ACHN (cell line): Measurements from ENCODE around the gene KRTAP5-8.
"Not testable (repeated sequence)": the region's sequence is repeated elsewhere in the genome, so short reads cannot be mapped to it uniquely, and the experiment has no call there.

Experiments used
- DNase-seq: peaks from one replicate; pipeline ENCODE4 v3.0.0-alpha.2; 2015
- in situ Hi-C: cut with HindIII; loops from 2 replicates; pipeline ENCODE4 v1.10.0; 2017; ENCODE audit warnings: low sequenced_read_pairs, low pct_ligation_motif_present, low pct_unique_long_range_greater_than_20kb

Gene KRTAP5-8

DNA sequence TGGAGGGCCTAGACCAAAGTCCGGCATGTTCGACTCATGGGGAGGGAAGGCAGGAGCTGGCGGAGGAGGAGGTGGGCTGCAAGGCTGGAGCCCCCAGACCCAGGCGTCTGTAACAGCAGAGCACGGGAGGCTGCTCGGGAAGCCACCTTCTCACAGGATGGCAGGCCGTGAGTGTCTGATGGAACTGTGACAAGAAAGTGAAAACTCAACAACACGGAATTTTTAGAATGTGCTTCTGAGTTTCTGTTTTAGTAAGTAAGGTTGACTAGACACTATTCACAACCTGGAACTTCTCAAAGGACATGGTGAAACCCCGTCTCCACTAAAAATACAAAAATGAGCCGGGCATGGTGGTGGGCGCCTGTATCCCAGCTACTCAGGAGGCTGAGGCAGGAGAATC lies 2.1 kb downstream of the KRTAP5-8 start:
- in situ Hi-C loops, DNase-seq: not testable (repeated sequence)

DNA sequence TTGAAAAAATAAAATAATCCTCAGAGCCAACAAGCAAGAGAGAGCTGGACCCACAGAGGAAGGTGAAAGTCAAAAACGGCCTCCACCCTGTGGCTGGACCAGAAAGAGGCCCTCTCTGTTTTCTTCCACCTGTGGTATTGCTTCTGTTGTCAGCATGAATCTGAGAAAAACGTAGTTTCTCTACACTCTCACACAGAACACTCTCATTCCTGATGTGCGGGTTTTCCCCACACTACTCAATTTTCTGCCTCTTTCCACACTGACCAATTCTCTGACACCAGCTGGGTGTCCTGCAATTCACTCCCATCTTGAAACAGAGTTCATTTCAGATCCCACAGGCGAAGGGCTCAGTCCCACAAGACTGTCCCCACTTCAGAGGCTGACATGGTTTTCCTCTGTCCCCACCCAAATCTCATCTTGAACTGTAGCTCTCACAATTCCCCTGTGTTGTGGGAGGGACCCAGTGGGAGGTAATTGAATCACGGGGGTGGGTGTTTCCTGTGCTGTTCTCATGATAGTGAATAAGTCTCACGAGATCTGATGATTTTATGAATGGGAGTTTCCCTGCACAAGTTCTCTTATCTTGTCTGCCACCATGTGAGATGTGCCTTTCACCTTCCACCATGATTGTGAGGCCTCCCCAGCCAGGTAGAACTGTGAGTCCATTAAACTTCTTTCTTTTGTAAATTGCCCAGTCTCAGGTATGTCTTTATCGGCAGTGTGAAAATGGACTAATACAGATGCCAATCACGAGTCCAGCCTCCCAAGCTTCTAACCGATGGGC lies 2.9 kb downstream of the KRTAP5-8 start:
- in situ Hi-C loops = not testable (repeated sequence)

DNA sequence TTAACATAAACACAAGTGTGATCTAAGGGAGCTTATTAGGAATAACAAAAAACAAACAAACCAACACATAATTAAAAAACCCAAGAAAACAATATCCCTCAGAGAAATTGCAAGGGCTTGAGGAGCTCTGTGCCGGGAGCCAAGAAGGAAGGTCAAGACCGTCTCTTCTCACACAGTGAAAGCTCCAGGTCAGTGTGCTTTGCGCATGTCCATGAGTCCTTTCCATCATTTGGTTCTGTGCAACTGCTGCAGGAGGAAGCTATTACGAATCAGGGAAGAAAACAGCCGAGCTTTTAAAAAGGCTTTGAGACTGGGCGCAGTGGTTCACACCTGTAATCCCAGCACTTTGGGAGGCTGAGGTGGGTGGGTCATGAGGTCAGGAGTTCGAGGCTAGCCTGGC lies 4.6 kb downstream of the KRTAP5-8 start:
- DNase-seq = no peak
- in situ Hi-C loops = no loop called here

More for the DNA sequence above, 2.9 kb downstream of the KRTAP5-8 start:
- not testable (repeated sequence) for DNase-seq

DNA sequence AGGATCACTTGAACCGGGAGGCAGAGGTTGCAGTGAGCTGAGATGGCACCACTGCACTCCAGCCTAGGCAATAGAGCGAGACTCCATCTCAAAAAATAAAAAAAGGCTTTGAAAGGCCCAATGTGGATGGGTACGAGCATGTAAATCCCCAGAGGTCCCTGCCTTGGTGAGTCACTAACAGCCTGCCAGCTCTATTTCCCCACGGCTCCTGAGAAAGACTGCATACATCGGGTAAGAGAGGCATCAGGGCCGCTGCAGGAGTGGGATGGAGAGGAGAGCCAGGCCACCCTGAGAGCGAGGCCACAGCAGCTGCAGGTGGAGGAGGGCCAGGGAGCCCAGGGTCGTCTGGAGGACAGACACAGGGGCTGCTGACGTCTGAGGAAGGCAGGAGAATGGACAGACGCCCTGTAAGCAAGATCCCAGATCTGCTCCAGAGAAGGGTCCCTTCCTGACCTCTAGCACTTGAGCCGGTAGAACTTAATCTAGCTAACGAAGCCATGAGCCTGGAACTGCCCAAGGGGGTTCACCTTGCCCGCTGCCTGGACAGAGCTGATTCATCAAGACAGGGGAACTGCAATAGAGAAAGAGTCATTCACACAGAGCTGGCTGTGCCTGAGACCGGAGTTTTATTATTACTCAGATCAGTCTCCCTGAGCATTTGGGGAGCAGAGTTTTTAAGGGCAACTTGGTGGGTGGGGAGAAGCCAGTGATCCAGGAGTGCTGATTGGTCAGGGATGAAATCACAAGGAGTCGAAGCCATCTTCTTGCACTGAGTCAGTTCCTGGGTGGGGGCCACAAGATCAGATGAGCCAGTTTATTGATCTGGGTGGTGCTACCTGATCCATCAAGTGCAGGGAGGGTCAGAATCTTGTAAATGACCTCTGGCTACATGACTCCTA lies 5.3 kb downstream of the KRTAP5-8 start:
- DNase-seq = no peak
- in situ Hi-C loops = no loop called here

DNA sequence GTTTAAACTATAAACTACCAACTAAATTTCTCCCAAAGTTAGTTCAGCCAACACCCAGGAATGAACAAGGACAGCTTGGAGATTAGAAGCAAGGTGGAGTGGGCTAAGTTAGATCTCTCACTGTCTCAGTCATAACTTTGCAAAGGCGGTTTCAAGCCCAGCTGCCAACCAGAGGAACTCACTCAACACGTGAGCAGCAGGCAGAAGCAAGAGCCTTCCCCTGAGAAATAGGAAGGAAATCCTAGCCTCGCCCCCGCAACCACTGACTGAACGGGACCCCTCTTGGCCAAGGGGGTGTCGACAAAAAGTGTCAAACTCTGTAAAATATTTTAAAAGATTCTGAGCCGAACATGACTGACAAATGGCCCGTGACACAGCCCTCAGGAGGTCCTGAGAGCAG lies 6.0 kb downstream of the KRTAP5-8 start:
- no peak for DNase-seq
- in situ Hi-C loops = no loop called here

DNA sequence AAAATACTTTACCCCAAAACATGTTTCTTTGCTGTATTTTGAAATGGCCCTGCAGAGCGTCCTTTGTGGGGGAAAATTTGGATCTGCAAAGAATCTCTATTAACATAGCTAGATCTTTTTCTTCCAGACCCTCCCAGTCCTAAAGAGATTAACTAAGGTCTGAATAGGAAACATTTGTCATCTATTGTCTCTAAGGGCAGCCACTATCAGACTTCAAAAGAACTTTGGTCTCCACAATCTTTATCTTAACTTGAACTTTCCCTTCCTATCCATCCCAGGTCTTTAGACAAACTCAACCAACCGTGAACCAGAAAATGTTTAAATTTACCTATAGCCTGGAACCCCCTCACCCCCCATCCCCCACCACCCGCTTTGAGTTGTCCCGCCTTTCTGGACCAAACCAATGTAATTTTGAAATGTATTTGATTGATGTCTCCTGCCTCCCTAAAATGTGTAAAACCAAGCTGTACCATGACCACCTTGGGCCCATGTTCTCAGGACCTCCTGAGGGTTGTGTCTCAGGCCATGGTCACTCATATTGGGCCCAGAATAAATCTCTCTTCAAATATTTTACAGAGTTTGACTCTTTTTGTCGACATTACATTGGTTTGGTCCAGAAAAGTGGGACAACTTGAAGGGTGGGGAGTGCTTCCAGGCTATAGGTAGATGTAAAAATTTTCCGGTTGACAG lies 6.8 kb downstream of the KRTAP5-8 start:
- in situ Hi-C loops = no loop called here
- DNase-seq = no peak

DNA sequence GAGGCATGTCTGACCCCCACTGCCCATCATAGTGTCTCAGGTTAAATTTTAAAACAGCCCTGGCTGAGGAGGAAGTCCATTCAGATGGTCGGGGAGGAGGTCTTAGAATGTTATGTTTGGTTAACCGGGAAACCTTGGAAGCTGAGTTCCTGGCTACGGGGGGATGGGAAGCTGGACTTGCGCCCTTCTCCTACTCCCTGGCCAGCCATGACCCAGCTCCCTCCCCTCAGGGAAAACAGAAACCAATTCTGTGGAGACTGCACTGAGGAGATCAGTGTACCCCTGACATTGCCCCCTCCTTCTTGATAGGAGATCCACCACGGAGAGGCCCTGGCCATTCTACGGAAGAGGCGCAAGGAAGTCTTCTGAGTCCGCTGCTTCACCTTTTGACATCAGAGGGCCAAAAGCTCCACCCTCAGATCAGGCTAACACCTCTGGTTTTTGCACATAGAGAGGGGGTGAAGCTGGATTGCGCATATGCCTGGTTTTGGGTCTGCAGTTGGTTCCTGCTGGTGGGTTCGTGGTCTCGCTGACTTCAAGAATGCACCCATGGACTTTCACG lies 7.7 kb downstream of the KRTAP5-8 start:
- in situ Hi-C loops = no loop called here
- no peak for DNase-seq

DNA sequence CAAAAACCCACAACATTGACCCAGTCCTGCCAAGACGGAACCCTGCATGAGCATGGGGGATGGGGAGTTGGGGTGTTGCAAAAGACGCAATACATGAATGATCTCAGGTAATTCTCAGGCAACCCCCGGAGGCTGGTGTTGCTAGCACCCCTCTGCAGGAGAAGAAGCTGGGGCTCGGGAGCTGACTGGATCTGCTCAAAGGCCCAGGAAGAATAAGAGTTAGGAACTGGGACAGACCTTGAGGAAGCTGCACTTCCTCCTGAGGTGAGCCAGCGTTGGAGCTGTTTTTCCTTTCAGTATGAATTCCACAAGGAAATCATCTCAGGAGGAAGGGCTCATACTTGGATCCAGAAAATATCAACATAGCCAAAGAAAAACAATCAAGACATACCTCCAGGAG lies 10.3 kb downstream of the KRTAP5-8 start, which contains the start of gene KRTAP5-9:
TSS of gene KRTAP5-9 (plus strand) at position 301 of the 400 bp plus-strand sequence. CDS start 238 bp downstream, outside the sequence.
- DNase-seq = no peak
- in situ Hi-C loops = no loop called here

DNA sequence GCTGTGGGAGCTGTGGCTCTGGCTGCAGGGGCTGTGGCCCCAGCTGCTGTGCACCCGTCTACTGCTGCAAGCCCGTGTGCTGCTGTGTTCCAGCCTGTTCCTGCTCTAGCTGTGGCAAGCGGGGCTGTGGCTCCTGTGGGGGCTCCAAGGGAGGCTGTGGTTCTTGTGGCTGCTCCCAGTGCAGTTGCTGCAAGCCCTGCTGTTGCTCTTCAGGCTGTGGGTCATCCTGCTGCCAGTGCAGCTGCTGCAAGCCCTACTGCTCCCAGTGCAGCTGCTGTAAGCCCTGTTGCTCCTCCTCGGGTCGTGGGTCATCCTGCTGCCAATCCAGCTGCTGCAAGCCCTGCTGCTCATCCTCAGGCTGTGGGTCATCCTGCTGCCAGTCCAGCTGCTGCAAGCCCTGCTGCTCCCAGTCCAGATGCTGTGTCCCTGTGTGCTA lies 10.9 kb downstream of the KRTAP5-8 start:
- in situ Hi-C loops = no loop called here
- DNase-seq = no peak

DNA sequence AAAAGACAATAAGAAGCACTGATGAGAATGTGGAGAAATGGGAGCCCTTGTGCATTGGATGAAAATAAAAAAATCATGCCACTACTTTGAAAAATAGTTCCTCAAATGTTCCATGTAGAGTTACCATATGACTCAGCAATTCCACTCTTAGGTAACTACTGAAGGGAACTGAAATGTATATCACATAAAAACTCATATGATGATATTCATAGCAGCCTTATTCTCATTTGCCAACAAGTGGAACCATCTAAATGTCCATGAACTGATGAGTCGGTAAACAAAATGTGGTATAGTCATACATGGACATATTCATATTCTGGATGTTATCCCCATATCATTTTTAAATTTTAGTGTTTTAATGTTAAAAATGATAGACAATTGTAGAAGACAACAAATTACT lies 13.9 kb downstream of the KRTAP5-8 start:
- in situ Hi-C loops = no loop called here
- DNase-seq = no peak

DNA sequence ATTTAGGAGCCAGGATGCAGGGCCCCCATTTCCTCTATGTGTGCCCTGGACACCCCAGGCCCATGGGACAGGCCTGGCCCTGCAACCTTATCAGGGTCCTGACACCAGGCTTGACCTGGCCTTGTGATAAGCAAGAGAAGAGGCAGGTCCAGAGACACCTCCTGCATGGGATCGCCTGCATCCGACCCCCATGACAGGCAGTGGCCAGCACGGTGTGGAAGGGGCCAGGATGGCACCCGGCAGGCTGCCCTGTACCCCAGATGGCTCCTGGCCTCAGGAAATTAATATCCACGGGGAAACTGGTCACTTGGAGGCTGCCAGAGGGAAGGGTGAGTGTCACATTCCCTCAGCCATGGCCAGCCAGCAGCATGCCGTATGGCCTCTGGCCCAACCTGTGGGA lies 17.2 kb downstream of the KRTAP5-8 start:
- in situ Hi-C loops = no loop called here
- no peak for DNase-seq

DNA sequence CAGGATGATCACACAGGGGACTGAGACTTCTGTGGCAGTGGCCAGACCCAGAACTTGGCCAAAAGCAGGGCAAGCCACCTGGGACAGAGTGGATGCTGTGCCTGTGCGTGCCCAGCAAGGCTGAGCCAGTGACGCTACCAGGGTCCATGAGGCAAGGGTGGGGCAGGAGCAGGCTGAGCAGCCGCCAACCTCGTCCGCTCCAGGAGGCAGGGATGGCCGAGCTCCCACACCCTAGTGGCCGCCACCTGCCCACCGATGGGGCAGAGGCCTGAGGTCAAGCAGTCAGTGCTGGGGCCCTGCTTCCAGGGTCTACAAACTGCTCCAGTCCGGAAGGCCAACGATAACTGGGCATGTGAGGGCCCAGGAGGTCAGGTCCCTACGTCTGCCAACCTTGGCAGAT lies 17.7 kb downstream of the KRTAP5-8 start:
- in situ Hi-C loops = no loop called here
- no peak for DNase-seq

DNA sequence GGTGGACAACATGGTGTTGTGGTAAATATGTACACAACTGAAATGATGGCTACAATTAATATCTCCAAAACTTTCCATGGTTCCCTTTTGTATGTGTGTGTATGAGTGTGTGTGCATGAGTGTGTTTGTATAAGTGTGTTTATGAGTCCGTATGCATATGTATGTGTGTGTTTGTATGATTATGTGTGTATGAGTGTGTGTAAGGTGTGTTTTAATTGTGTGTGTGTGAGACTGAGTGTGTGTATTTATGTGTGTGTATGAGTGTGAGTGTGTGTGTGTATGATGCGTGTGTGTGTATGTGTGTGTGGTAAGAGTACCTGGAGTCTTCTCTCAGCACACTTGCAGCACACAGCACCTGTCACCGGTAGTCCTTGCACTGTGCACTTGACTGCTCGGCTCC lies 18.2 kb downstream of the KRTAP5-8 start:
- DNase-seq = no peak
- in situ Hi-C loops = no loop called here

DNA sequence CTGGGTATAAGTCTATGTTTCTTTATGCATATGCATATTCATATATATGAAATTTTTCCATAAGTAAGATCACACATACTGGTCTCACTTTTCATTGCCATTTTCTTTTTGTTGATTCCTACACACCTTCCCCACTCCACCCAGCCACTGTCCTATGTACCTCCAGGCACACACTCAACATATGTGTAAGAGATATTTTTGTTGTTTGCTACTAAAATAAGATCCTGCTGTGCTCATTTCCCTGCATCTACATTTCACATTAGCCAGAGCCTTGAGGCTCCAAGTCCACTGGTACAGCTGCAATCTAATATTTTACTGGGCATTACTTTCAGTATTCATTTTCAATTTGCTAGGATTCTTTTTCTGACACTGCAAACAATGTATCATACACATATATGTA lies 19.4 kb downstream of the KRTAP5-8 start:
- no peak for DNase-seq
- in situ Hi-C loops = no loop called here

DNA sequence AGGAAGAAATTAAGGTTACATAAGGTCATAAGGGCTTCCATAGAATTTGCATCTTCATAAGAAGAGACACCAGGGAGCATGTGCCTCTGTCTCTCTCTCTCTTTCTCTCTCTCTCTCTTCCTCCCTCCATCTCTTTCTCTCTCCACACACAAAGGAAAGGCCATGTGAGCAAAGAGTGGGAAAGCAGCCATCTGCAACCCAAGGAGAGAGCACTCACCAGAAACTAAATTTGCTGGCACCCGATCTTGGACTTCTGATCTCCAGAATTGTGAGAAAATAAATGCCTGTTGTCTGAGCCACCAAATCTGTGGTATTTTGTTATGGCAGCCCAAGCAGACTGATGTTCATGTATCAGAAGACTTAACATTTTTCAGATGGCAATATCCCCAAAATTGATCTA lies 21.2 kb downstream of the KRTAP5-8 start:
- in situ Hi-C loops = no loop called here
- DNase-seq = no peak

DNA sequence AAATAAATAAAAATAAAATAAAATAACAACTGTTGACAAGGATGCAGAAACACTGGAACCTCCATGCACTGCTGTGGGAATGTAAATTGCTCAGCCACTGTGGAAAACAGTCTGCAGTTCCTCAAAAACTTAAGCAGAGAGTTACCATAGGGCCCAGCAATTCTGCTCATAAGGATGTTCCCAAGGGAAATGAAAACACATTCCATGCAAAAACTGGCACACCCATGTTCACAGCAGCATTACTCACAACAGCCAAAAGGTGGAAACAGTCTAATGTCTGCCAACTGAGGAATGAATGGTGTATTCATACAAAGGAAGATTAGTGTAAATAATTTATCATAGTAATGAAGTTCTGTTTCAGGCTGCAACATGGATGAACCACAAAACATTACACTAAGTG lies 24.3 kb downstream of the KRTAP5-8 start:
- DNase-seq = no peak
- in situ Hi-C loops = no loop called here

DNA sequence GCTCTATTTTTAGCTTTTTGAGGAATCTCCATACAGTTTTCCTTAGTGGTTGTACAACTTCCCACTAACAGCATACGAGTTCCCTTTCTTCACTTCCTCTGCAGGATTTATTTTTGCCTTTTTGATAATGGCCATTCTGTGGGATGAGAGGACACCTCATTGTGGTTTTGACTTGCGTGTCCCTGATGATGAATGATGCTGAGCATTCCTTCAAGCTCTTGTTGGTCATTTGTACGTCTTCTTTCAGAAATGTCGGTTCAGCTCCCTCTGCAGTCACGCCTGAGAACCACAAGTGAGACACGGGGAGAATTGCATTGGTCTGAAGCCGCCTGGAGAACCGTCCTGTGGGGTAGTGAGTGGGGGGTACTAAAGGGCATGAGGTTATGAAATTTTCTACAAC lies 25.6 kb downstream of the KRTAP5-8 start:
- peak; percentile 26 for DNase-seq
- in situ Hi-C loops = no loop called here

DNA sequence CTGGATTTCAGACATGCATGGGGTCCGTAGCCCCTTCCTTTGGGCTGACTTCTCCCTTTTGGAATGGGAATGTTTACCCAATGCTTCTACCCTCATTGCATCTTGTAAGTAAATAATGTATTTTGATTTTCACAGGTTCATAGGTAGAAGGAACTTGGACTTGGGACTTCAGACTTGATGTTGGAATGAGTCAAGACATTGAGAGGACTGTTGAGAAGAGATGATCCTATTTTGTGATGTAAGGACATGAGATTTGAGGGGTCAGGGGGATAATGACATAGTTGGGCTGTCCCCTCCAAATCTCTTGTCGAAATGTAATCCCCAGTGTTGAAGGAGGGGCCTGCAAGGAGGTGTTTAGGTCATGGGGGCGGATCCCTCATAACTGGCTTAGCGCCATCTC lies 26.6 kb downstream of the KRTAP5-8 start:
- no peak for DNase-seq
- in situ Hi-C loops = no loop called here

DNA sequence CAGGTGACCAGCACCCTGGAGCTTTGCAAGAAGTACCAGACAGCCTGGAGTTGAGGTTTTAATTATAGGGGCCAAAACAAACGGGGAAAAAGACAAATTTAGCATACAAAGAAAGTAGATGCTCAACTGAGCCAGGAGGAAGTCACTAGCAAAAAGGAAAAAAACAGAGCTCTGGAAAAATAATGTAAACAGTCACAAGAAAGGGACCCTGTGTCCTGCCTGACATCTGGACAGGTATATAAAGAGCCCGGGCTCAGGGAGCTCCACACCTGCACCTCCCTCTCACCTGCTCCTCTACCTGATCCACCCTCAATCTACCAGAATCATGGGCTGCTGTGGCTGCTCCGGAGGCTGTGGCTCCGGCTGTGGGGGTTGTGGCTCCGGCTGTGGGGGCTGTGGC lies 27.4 kb downstream of the KRTAP5-8 start, which contains the start of gene KRTAP5-10:
TSS of gene KRTAP5-10 (plus strand) at position 301 of the 400 bp plus-strand sequence. CDS start at position 326, 25 bp downstream.
- no peak for DNase-seq
- in situ Hi-C loops = no loop called here
